HUES6 (cell line): ENCODE results near the gene AARS2.

ENCODE experiments used
- H3K27ac ChIP-seq: 2 replicates; pipeline ENCODE4 v1.7.0; 2013; ENCODE audit warnings: low read depth, mild to moderate bottlenecking, low read length, inconsistent platforms
- H3K27me3 ChIP-seq: 2 replicates; pipeline ENCODE4 v1.6.1; 2013; ENCODE audit warnings: low read length; ENCODE audit not compliant: control insufficient read depth, insufficient read depth
- H3K36me3 ChIP-seq: 2 replicates; pipeline ENCODE4 v1.6.1; 2013; ENCODE audit warnings: low read length; ENCODE audit not compliant: control insufficient read depth, insufficient read depth
- H3K4me1 ChIP-seq: 2 replicates; pipeline ENCODE4 v1.6.1; 2013; ENCODE audit warnings: low read length; ENCODE audit not compliant: control insufficient read depth, insufficient read depth
- H3K4me3 ChIP-seq: 2 replicates; pipeline ENCODE4 v1.5.1; 2013; ENCODE audit warnings: low read depth, low read length
- H3K9ac ChIP-seq: one replicate; pipeline ENCODE4 v1.6.1; 2013; ENCODE audit warnings: mild to moderate bottlenecking, low read length
- H3K9me3 ChIP-seq: 2 replicates; pipeline ENCODE4 v1.6.1; 2013; ENCODE audit warnings: low read depth, low read length; ENCODE audit not compliant: control insufficient read depth, insufficient read depth

Gene AARS2

GRCh38 chr6:44286285-44286565 is 26.9 kb downstream of the AARS2 start:
- Histone ChIP-seq H3K36me3 (no peaks in the 10 kb centered on the region), H3K9me3 (no peaks in the 10 kb centered on the region), H3K4me1 (no peaks in the 10 kb centered on the region), H3K27me3 (peaks cover 91% of the 10 kb centered on the region), H3K9ac (no peak overlapping the region), H3K4me3 (no peak overlapping the region), H3K27ac (no peak overlapping the region)

GRCh38 chr6:44285552-44286284 is 27.4 kb downstream of the AARS2 start:
- no peak overlapping the region for H3K9ac ChIP-seq
- no peaks in the 10 kb centered on the region for H3K36me3 ChIP-seq
- H3K27me3 ChIP-seq, result peaks cover 92% of the 10 kb centered on the region
- no peaks in the 10 kb centered on the region for H3K4me1 ChIP-seq
- H3K9me3 ChIP-seq, result no peaks in the 10 kb centered on the region
- H3K4me3 ChIP-seq, result no peak overlapping the region
- H3K27ac ChIP-seq, result no peak overlapping the region

DNA sequence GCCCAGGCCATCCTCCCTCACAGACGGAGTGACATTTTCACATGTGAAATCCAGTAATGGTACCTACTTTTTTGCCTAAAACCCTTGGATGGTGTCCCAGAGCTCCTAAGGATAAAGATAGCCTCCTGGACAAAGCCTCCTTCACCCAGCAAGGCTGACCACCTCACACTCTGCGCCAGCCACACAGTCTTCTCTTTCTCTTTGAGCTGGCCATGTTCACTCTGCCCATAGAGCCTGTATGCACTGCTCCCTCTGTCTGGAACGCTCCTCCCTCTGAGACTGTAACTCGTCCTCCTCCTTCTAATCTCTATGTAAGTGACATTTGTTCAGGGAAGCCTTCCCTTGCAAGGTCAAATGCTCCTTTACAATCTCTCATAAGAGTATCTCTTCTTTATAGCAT is 28.3 kb downstream of the AARS2 start:
- H3K4me3 ChIP-seq, result no peak overlapping the region
- peaks cover 92% of the 10 kb centered on the region for H3K27me3 ChIP-seq
- no peak overlapping the region for H3K27ac ChIP-seq
- no peak overlapping the region for H3K9ac ChIP-seq
- H3K4me1 ChIP-seq, result no peaks in the 10 kb centered on the region
- no peaks in the 10 kb centered on the region for H3K36me3 ChIP-seq
- no peaks in the 10 kb centered on the region for H3K9me3 ChIP-seq

- H3K36me3 ChIP-seq, result no peaks in the 10 kb centered on the region
- no peaks in the 10 kb centered on the region for H3K9me3 ChIP-seq
- H3K4me3 ChIP-seq, result no peak overlapping the region
- no peak overlapping the region for H3K9ac ChIP-seq
- peaks cover 94% of the 10 kb centered on the region for H3K27me3 ChIP-seq
- no peaks in the 10 kb centered on the region for H3K4me1 ChIP-seq
- no peak overlapping the region for H3K27ac ChIP-seq
These were observed 29.0 kb downstream of the AARS2 start for GRCh38 chr6:44284121-44284520.

- peaks cover 6% of the 10 kb centered on the region; the same call in 1 of the 2 replicates for H3K4me1 ChIP-seq
- no peaks in the 10 kb centered on the region for H3K36me3 ChIP-seq
- no peak overlapping the region for H3K27ac ChIP-seq
- peaks cover 98% of the 10 kb centered on the region for H3K27me3 ChIP-seq
- no peak overlapping the region for H3K9ac ChIP-seq
- H3K9me3 ChIP-seq, result no peaks in the 10 kb centered on the region
- no peak overlapping the region for H3K4me3 ChIP-seq
These were observed 34.1 kb downstream of the AARS2 start for GRCh38 chr6:44278774-44279697.

DNA sequence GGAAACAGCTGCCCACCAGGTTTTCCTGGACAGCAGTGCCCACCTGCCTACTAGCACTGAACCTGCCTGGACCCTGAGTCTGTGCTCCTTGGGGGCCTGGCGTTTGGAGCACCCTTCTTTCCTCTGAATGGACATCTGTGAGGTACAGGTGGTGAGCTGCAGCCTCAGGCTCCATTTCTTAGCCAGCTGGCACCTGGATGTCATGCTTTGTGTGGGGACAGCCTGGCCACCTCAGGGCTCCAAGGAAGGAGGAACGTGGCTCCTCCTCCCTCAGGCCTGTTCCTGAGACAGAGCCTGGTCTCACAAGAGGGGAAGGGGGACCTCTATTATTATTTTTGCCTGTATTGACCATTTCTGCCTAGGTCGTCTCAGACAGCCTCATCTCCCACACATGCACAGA is 34.8 kb downstream of the AARS2 start:
- Histone ChIP-seq H3K4me1 (peaks cover 6% of the 10 kb centered on the region; the same call in 1 of the 2 replicates), H3K27me3 (peaks cover 98% of the 10 kb centered on the region), H3K9me3 (no peaks in the 10 kb centered on the region), H3K4me3 (no peak overlapping the region), H3K27ac (no peak overlapping the region), H3K36me3 (no peaks in the 10 kb centered on the region), H3K9ac (no peak overlapping the region)

DNA sequence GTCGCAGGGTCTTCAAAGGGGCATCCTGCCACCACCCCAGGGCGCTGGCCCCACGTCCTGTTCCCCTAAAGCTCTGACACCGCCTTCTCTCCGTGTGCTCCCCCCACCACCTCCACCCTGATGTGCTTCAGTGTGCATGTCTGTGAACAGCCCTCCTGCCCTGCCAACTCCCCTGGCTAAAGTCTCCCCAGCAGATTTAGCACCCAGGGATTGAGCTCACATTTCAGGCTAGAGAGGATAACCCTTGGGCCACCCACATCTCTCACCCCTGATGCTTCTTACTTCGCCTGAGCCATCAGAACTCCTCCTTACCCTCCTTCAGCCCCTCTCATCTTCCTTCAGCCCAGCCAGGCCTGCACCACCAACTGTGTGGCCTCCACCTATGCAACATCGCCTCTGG is 35.4 kb downstream of the AARS2 start:
- H3K4me1 ChIP-seq, result peaks cover 6% of the 10 kb centered on the region; the same call in 1 of the 2 replicates
- no peak overlapping the region for H3K9ac ChIP-seq
- peaks cover 98% of the 10 kb centered on the region for H3K27me3 ChIP-seq
- no peak overlapping the region for H3K4me3 ChIP-seq
- H3K36me3 ChIP-seq, result no peaks in the 10 kb centered on the region
- no peaks in the 10 kb centered on the region for H3K9me3 ChIP-seq
- no peak overlapping the region for H3K27ac ChIP-seq

DNA sequence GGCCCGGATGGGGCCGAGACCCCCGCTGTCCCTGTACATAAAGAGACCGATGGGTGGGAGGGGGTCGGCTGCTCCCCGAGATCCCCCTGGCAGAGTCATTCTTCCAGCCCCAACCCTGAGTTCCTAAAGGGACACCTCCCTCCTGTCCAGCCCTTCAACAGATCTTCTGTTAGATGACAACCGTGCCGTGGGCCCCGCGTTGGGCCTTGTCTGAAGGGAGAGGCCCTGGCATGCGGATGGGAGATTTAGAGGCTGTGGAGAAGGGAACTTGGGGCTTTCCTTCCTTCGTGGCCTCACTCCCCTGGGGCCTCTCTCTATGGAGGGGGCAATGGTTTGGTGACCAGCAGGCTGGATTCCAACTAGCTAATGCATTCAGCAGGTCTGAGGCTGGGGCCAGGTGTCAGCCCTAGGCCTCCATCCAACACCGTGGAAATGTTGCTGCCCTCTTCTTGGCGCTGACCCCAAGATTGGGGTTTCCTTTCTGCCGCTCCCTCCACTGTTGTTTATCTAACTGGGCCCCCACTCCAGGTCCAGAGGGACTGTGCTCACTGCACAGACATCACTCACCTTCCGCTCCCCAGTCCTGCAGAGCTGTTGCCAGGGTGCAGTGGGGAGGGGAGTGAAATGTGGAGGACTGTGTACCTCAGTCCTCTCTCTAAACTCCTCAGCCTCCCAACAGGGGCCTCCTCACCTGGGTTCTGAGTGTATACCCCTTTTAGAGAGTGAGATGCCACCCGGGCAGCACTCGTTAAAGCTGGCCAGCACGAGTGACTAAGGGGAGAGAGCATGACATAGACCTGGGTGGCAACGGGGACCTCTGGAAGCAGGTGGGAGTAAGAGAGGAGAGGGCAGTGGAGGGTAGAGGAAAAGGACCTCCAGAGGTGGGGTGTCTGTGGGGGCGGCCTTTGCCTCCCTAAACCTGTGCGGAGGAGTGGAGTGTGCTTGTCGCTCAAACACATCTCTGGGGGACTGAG is 36.2 kb downstream of the AARS2 start:
- Histone ChIP-seq H3K4me3 (no peak overlapping the region), H3K4me1 (peaks cover 6% of the 10 kb centered on the region; the same call in 1 of the 2 replicates), H3K27me3 (peaks cover 100% of the 10 kb centered on the region)

DNA sequence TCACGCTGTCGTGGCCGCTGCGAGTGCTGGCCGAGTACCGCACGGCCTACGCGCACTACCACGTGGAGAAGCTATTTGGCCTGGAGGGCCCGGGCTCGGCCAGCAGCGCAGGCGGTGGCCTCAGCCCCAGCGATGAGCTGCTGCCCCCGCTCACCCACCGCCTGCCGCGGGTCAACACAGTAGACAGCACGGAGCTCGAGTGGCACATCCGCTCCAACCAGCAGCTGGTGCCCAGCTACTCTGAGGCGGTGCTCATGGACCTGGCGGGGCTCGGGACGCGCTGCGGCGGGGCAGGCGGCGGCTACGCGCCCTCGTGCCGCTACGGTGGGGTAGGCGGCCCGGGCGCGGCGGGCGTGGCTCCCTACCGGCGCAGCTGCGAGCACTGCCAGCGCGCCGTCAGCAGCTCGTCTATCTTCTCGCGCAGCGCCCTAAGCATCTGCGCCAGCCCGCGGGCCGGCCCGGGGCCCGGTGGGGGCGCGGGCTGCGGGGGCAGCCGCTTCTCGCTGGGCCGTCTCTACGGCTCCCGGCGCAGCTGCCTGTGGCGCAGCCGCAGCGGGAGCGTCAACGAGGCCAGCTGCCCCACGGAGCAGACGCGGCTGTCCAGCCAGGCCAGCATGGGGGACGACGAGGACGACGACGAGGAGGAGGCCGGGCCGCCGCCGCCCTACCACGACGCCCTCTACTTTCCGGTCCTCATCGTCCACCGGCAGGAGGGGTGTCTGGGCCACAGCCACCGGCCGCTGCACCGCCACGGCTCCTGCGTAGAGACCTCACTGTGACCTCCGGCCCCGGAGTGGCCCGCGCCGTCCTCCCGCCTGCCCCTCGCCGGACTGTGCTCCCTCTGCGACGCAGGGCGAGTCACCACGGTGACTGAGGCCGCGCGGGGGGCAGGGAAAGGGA is 37.1 kb downstream of the AARS2 start:
- H3K9ac ChIP-seq, result peak overlapping the region; percentile 18
- H3K27me3 ChIP-seq, result peaks cover 100% of the 10 kb centered on the region
- H3K4me3 ChIP-seq, result peak overlapping the region; percentile 48
- peaks cover 13% of the 10 kb centered on the region for H3K4me1 ChIP-seq
- no peak overlapping the region for H3K27ac ChIP-seq
- H3K36me3 ChIP-seq, result no peaks in the 10 kb centered on the region
- no peaks in the 10 kb centered on the region for H3K9me3 ChIP-seq

More for the DNA sequence above, 36.2 kb downstream of the AARS2 start:
- Histone ChIP-seq H3K36me3 (no peaks in the 10 kb centered on the region), H3K9me3 (no peaks in the 10 kb centered on the region), H3K9ac (no peak overlapping the region), H3K27ac (no peak overlapping the region)

GRCh38 chr6:44275271-44275748 is 37.8 kb downstream of the AARS2 start:
- H3K9ac ChIP-seq, result no peak overlapping the region
- no peaks in the 10 kb centered on the region for H3K9me3 ChIP-seq
- H3K27me3 ChIP-seq, result peaks cover 94% of the 10 kb centered on the region
- no peak overlapping the region for H3K27ac ChIP-seq
- H3K36me3 ChIP-seq, result no peaks in the 10 kb centered on the region
- H3K4me3 ChIP-seq, result no peak overlapping the region
- H3K4me1 ChIP-seq, result peaks cover 13% of the 10 kb centered on the region
